MM.1S (cell line): Measurements from ENCODE around the gene NINL.
"Not testable (repeated sequence)": the region's sequence is repeated elsewhere in the genome, so short reads cannot be mapped to it uniquely, and the experiment has no call there.

Experiments used
- DNase-seq: peaks from one replicate; pipeline ENCODE4 v3.0.0-alpha.2; 2015
- H2AFZ ChIP-seq: fragments of 300-600 bp; sonication (generic); 2 replicates; pipeline ENCODE4 v1.6.0; 2016; ENCODE audit warnings: antibody characterized with exemption, low read length
- H3F3A ChIP-seq: fragments of 300-600 bp; sonication (generic); 2 replicates; pipeline ENCODE4 v1.6.1; 2016; ENCODE audit warnings: mild to moderate bottlenecking, antibody characterized with exemption, low read length, moderate library complexity, mixed read lengths; ENCODE audit not compliant: insufficient read depth
- H3K27ac ChIP-seq: fragments of 300-600 bp; sonication (generic); 2 replicates; pipeline ENCODE4 v1.5.1; 2016; ENCODE audit warnings: mild to moderate bottlenecking, low read length
- H3K27me3 ChIP-seq: fragments of 300-600 bp; sonication (generic); replicated peaks from 2 replicates; pipeline ENCODE4 v1.6.0; 2016; ENCODE audit warnings: low read length; ENCODE audit not compliant: insufficient read depth
- H3K36me3 ChIP-seq: fragments of 300-600 bp; sonication (generic); replicated peaks from 2 replicates; pipeline ENCODE4 v1.6.1; 2016; ENCODE audit warnings: mild to moderate bottlenecking, low read length, mixed read lengths; ENCODE audit not compliant: insufficient read depth
- H3K4me1 ChIP-seq: fragments of 300-600 bp; sonication (generic); 2 replicates; pipeline ENCODE4 v1.6.1; 2016; ENCODE audit warnings: low read length, mixed read lengths
- H3K4me2 ChIP-seq: fragments of 300-600 bp; sonication (generic); 2 replicates; pipeline ENCODE4 v1.6.0; 2016; ENCODE audit warnings: low read depth, low read length
- H3K4me3 ChIP-seq: fragments of 300-600 bp; sonication (generic); 2 replicates; pipeline ENCODE4 v1.5.1; 2016; ENCODE audit warnings: low read length, mixed read lengths
- H3K79me2 ChIP-seq: fragments of 300-600 bp; sonication (generic); 2 replicates; pipeline ENCODE4 v1.6.1; 2016; ENCODE audit warnings: mixed run types, low read length, mixed read lengths
- H3K9ac ChIP-seq: fragments of 300-600 bp; sonication (generic); 2 replicates; pipeline ENCODE4 v1.6.1; 2016; ENCODE audit warnings: low read length, mixed read lengths
- H3K9me2 ChIP-seq: fragments of 300-600 bp; sonication (generic); replicated peaks from 2 replicates; pipeline ENCODE4 v1.6.1; 2016; ENCODE audit warnings: mild to moderate bottlenecking, low read length, mixed read lengths; ENCODE audit not compliant: insufficient read depth
- H3K9me3 ChIP-seq: fragments of 300-600 bp; sonication (generic); replicated peaks from 2 replicates; pipeline ENCODE4 v1.6.1; 2016; ENCODE audit warnings: mild to moderate bottlenecking, low read length, mixed read lengths; ENCODE audit not compliant: insufficient read depth
- H4K20me1 ChIP-seq: fragments of 300-600 bp; sonication (generic); 2 replicates; pipeline ENCODE4 v1.6.1; 2016; ENCODE audit warnings: mild to moderate bottlenecking, low read length, moderate library complexity, mixed read lengths; ENCODE audit not compliant: insufficient read depth
- EZH2 ChIP-seq: fragments of 300-600 bp; sonication (generic); optimal IDR thresholded peaks from 2 replicates; pipeline ENCODE3; 2017; ENCODE audit warnings: low read depth, mild to moderate bottlenecking, antibody characterized with exemption, low read length, mixed read lengths
- EZH2phosphoT487 ChIP-seq: fragments of 300-600 bp; sonication (generic); IDR thresholded peaks from 2 replicates; pipeline ENCODE4 v1.6.1; 2018; ENCODE audit warnings: antibody characterized with exemption, low read length
- TF ChIP-seq, protein P1 (sequence below): fragments of 300-600 bp; sonication (generic); IDR thresholded peaks from 2 replicates; pipeline ENCODE4 v1.5.1; 2016; ENCODE audit warnings: antibody characterized with exemption, low read length, mixed read lengths

Gene NINL

GRCh38 chr20:25587536-25587935 lies 2.2 kb upstream of the NINL start:
- H3K4me2 ChIP-seq, result no peak overlapping the region
- H3F3A ChIP-seq, result no peaks in the 10 kb centered on the region
- no peak for DNase-seq
- H2AFZ ChIP-seq, result no peak overlapping the region
- H3K27ac ChIP-seq, result no peak overlapping the region
- H3K27me3 ChIP-seq, result no peaks in the 10 kb centered on the region
- no peaks in the 10 kb centered on the region for H3K9me3 ChIP-seq
- H4K20me1 ChIP-seq, result no peaks in the 10 kb centered on the region
- H3K4me3 ChIP-seq, result no peak overlapping the region
- H3K9me2 ChIP-seq, result no peaks in the 10 kb centered on the region
- no peaks in the 10 kb centered on the region for H3K36me3 ChIP-seq
- no peak overlapping the region for H3K9ac ChIP-seq
- H3K79me2 ChIP-seq, result no peaks in the 10 kb centered on the region
- H3K4me1 ChIP-seq, result no peaks in the 10 kb centered on the region
- TF ChIP-seq, protein P1, sequence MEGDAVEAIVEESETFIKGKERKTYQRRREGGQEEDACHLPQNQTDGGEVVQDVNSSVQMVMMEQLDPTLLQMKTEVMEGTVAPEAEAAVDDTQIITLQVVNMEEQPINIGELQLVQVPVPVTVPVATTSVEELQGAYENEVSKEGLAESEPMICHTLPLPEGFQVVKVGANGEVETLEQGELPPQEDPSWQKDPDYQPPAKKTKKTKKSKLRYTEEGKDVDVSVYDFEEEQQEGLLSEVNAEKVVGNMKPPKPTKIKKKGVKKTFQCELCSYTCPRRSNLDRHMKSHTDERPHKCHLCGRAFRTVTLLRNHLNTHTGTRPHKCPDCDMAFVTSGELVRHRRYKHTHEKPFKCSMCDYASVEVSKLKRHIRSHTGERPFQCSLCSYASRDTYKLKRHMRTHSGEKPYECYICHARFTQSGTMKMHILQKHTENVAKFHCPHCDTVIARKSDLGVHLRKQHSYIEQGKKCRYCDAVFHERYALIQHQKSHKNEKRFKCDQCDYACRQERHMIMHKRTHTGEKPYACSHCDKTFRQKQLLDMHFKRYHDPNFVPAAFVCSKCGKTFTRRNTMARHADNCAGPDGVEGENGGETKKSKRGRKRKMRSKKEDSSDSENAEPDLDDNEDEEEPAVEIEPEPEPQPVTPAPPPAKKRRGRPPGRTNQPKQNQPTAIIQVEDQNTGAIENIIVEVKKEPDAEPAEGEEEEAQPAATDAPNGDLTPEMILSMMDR, result no peak
- TF ChIP-seq EZH2, result no peak
- TF ChIP-seq EZH2phosphoT487, result no peak

GRCh38 chr20:25586877-25587276 lies 1.5 kb upstream of the NINL start:
- Histone ChIP-seq H2AFZ (no peak overlapping the region), H4K20me1 (no peaks in the 10 kb centered on the region), H3K9me2 (no peaks in the 10 kb centered on the region), H3K27ac (no peak overlapping the region), H3K4me2 (no peak overlapping the region), H3K27me3 (no peaks in the 10 kb centered on the region), H3F3A (no peaks in the 10 kb centered on the region), H3K9me3 (no peaks in the 10 kb centered on the region), H3K4me3 (no peak overlapping the region), H3K36me3 (no peaks in the 10 kb centered on the region), H3K4me1 (no peaks in the 10 kb centered on the region), H3K79me2 (no peaks in the 10 kb centered on the region), H3K9ac (no peak overlapping the region)
- TF ChIP-seq EZH2phosphoT487 (no peak), EZH2 (no peak)
- TF ChIP-seq, protein P1, result no peak
- DNase-seq, result no peak

GRCh38 chr20:25583607-25584006 lies 1.7 kb downstream of the NINL start:
- not testable (repeated sequence) for H4K20me1 ChIP-seq, H3K4me2 ChIP-seq, H3K27ac ChIP-seq, H3K9me3 ChIP-seq, H3K9ac ChIP-seq, DNase-seq, H3K4me1 ChIP-seq, H3K27me3 ChIP-seq, H3K79me2 ChIP-seq, H3F3A ChIP-seq, H3K4me3 ChIP-seq, H2AFZ ChIP-seq, H3K9me2 ChIP-seq, H3K36me3 ChIP-seq

GRCh38 chr20:25580711-25581110 lies 4.6 kb downstream of the NINL start:
- Histone ChIP-seq H3F3A (no peaks in the 10 kb centered on the region), H3K9me3 (no peaks in the 10 kb centered on the region), H3K4me2 (no peak overlapping the region), H3K27me3 (no peaks in the 10 kb centered on the region), H3K27ac (no peak overlapping the region), H3K9me2 (no peaks in the 10 kb centered on the region), H2AFZ (no peak overlapping the region), H3K4me3 (no peak overlapping the region), H3K9ac (no peak overlapping the region), H3K4me1 (no peaks in the 10 kb centered on the region), H4K20me1 (no peaks in the 10 kb centered on the region), H3K79me2 (no peaks in the 10 kb centered on the region), H3K36me3 (no peaks in the 10 kb centered on the region)
- no peak for DNase-seq
- TF ChIP-seq, protein P1, result no peak
- TF ChIP-seq EZH2phosphoT487 (no peak), EZH2 (no peak)
